NOMO-1 treated with DMSO at 0.1 percent for 48 hours (cell line): Measurements from ENCODE around the gene CCNC.
A peak's percentile ranks its signal among the peaks of the same experiment; 100 is the strongest.

ENCODE experiments used
- DNase-seq: peaks from one replicate; lab custom pipeline; 2025; ENCODE audit not compliant: unreplicated experiment; lab: John Stamatoyannopoulos, UW

The CCNC gene

DNA sequence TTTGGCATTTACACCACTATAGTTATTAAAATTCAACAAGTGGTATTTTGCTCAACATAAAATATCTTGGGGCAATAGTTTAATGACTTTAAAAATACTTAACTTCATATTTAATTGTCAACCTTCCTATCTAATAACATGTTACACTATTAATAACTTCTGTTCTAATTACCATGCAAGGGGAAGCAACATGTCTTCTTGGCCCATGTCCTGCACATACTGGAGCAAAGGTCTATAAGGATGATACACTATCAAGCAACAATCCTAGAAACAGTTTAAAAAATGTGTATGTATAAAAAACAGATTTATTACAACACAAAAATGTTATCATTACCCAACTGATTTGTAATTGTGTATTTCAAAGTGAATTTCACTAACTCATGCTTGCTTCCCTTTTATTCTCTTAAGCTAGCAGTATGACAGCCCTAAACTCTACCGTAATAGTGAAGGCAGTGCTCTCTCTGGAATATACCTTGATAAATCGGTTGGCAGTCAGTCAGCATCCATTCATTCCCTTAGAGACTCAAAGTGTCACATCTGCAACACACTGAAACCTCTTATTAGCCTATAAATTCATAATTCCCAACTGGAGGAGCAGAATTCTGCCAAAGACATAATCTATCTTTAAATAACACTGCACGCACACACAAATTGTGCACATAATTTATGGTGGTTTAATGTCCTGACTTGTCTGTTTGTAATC, 18.3 kb downstream of the CCNC start:
- no peak for DNase-seq

DNA sequence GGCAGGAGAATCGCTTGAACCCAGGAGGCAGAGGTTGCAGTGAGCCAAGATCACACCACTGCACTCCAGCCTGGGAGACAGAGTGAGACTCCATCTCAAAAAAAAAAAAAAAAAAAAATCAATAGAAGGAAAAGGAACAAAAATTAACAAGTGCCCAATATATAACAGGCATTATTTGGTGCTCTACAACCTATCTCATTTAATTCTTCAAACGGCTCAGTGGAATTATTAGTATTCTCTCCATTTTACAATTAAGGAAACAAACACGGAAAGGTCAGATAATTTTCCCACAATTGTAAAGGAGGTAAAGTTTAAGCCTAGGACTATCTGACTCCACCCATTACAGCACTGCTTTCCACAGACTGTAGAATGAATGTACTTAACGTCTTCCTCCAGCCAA, 19.8 kb downstream of the CCNC start:
- DNase-seq, result no peak

DNA sequence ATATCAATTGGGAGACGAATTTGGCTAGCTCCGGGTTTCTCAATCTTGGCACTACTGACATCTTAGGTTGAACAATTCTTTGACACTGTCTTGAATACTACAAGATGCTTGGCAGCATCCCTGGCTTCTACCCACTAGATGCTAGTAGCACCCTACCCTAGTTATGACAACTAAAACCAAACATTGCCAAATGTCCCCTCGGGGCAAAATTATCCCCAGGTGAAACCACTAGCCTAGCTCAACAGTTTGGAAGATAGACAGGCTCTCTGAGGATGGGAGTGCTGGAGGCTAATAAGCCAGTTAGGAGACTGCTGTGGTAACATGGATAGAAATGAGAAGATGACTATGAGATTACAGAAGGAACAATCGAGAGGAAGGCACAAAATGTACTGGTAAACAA, 20.9 kb downstream of the CCNC start:
- no peak for DNase-seq

DNA sequence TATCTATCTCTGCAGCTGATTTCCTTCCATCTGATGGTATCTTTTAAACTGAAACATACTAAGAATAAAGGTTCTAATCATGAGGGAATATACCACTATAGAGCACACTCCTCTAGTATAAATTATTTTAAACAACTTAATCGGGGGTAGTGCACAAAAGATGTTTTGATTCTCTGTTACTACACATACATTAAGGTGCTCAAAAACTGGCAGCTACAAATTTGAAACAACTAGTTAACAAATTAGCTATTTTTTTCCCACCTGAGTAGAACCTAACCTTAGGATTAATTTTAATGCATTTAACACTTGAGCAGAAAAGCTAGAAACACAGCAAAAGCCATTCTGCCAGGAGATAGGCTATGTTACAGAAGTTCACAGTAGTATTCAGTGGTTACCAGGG, 23.0 kb downstream of the CCNC start:
- DNase-seq, result no peak

DNA sequence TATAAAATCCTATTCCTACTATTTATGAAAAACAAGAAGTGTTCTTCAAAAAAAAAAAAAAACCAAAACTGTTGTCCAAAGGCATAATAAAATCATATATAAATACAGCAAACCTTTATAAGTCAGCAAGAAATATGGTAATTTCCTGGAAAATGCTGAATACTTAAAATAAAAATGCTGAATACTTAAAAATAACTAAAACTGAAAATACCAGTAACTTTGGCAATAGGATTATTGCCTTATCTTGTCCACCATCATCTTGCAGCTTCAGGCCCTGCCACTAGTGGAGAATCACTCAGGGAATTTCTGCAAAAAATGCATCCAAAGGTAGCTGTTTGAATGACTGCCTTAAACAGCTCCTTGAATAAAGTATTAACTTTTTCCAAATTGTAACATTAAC, 24.5 kb downstream of the CCNC start:
- DNase-seq, result no peak

DNA sequence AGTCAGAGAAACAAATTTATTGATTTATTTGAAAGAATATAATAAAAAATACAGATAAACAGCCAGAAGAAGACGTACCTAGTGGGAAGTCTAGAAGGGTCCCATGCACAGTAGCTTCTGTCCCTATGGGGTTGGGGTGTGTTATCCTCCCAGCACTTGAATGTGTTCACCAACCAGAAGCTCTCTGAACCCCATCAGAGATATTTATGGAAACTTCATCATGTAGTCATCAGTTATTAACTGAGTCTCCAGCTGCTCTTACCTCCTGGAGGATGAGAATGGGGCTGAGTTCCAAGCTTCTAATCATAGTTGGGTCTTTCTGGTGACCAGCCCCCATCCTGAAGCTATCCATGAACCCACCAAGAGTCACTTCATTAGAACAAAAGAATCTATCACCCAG, 37.8 kb downstream of the CCNC start:
- DNase-seq, result no peak

DNA sequence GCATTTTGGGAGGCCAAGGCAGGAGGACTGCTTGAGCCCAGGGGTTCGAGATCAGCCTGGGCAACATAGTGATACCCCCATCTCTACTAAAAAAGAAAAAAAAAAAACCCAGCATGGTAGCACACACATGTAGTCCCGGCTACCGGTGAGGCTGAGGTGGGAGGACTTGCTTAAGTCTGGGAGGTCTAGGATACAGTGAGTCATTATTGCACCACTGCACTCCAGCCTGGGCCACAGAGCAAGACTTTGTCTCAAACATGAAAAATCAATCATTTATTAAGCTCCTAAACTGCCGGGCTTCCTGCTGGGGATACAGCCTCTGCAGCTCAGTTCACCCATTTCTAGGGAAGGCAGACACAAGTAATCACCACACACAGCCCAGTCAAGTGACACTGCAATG, 45.9 kb downstream of the CCNC start:
- no peak for DNase-seq

DNA sequence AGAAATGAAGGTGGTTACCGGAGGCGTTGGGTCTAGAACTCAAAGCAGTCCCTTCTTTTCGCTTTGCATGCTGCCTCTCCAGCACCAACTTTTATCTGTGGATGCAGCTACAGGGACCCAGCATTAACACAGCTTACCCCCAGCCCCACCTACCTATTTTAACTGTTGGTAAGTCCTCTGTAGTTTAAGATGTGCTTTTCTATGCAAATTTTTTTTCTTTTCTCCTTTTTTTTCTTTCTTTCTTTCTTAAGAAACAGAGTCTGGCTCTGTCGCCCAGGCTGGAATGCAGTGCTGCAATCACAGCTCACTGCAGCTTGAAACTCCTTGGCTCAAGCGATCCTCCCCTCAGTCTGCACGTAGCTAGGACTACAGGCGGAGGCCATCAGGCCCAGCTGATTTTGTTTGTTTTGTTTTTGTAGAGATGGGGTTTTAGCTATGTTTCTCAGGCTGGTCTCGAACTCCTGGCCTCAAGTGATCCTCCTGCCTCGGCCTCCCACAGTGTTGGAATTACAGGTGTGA, 46.8 kb downstream of the CCNC start:
- DNase-seq, result peak; percentile 41

DNA sequence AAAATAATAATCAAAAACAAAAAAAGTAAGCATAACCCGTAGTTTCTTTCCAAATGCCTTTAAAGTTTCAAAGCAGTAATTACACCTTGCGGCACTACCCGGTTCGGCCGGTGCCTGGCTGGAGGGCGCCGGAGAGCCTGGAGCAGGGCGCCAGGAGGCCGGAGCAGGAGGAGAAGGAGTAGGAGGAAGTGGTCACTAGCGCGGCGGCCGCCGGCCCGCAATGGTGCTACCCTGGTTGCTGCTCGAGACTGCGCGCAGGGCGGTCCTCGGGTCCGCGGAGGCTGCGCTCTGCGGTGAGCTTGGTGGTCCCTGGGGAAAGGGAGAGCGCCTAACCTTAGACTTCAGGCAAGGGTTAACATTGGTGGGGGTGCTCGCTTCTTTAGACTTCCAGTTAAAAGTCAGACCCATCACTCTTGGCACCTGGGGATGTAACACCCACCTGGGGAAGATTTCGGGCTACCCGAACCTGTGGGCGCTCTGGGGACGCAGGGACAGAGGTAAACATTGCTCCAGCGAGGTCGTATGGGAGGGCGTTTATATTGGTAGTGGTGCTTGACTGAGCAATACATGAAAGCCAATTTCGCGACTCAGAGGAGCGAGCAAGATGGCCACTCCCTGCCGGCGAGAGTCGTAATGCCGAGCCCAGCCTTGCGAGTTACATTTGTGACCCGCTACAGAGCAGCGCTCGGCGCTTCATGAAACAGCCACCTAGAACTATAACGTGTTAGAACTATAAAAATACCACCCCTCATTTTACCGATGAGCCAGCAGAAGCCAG, 47.4 kb downstream of the CCNC start:
- peak; percentile 86 for DNase-seq

DNA sequence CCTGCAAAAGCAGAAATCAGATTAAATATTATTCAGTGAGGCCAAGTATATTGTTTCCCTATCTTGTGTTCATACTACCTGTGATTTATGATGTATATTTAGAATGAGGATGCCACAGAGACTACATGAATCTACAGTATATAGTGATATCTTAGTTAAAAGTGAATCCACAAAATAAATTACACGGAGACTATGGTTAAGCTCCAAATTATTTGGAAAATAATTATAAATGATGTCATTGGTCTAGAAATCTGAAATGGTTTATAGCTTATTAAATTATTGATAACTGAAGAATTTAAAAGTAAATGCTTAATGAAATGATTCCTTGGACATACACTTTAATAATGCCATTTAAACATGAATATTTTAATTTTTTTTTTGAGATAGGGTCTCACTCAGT, 49.0 kb downstream of the CCNC start:
- no peak for DNase-seq

DNA sequence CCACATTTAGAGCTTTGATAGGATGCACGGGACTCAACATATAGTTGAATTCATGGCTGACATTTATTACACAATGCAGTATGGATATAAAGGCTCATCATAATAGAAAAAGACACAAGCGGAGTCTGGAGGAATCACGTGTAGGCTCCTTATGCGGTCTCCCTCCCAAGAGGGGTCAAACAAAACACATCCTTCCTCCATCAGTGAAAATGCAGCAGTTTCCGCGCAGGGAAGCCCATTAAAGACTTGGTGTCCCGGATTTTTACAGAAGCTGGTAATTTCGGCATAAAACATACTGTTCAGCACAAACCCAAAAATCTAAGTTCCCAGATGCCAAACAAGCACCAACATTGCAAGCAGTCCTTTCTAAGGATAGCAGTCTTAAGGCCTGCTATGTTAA, 54.4 kb downstream of the CCNC start:
- DNase-seq, result no peak

DNA sequence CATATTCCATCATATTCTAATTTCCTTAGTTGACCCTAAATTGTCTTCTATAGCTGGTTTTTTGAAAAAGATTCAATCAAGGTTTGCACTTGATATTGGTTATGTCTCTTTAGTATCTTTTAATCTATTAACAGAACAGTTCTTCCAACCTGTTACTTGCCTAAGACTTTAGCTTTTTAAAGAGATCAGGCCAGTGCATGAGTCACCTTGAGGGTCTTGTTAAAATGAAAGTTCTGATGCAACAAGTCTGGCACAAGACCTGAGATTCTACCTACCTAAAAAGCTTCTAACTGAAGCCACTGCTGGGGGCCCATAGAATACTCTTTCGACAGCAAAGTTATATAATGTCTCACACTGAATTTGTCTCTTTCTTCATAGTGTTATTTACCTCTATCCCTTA, 56.4 kb downstream of the CCNC start:
- DNase-seq, result no peak

DNA sequence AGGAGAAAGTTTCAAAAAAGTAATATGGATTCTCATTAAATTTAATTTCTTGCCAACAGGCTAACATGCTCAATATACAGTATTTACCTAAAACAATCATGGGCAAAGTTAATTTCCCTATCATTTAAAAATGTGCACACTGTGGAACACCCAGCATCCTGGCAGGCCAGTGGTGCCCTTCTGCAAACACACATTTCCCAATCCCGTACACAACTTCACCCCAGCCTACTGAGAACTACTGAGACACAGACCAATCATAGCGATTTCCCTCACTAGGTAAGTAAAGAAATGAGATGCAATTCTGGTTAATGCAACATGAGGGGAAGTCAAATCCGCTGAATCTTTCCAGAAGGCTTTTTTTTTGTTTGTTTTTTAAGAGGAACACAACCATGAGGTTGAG, 60.8 kb downstream of the CCNC start:
- DNase-seq, result no peak

DNA sequence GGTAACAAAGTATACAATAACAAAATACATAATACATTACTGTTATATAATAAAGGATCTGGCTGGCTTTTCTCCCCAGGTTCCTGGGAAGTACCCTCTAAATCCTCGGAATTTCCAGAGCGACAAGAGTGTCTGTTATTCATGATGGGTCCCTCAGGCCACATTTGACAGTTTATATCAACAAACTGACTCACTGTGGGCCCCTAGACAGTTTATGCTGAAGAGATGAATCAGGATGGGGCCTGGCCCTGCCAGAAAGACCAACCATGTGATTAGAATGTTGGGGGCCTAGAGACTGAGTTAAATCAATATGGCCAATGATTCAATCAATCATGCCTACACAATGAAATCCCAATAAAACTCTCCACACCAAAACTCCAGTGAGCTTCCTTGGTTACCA, 66.7 kb downstream of the CCNC start:
- no peak for DNase-seq

DNA sequence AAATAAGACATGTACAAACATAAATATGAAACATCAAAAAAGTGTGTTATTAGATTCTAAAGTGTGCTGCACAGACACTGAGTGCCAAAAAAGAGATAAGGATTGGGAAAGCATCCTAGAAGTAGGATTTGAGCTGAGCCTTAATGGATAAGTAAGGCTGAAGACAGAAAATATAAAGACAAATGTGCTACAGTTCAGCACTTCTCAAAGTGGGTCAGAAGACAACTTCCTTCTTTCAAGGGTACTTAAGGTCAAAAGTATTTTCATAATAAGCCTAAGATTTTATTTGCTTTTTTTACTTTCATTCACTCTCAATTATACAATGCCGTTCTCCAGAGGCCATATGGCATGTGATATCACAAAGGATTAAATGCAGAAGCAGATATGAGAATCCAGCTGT, 70.0 kb downstream of the CCNC start:
- DNase-seq, result peak; percentile 4

DNA sequence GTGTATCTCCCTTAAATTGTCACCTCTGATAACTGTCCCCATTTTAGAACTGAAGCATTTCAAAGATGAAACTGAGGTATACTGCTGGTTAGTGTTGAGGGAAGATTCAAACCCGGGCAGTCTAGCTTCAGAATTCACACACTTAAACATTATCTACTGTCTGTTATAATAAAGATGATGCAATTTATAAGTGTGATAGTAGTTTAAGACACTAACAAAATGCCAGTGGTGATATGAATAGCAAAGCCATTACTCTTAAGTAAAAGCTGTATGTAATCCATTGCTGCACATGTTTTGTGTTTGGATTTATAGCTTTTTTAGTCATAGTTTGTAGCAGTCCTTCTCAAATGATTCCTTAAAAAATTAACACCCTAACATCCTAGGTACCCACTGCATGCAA, 73.0 kb downstream of the CCNC start:
- no peak for DNase-seq
